ENCODE data around the gene SPOUT1. TPM values are rescaled to one million over a fixed set of nuclear protein-coding genes. Genes with fewer than 3 reads are reported as not detected.
A peak's percentile ranks its signal among the peaks of the same experiment; 100 is the strongest.

SPOUT1 gene
- total and polyA plus RNA-seq, 10 of the 15 experiments (the other 5 are each of a cell fraction or from before 2014, with no cell fraction given): 5.7 to 95.0 (median 40.6) TPM

- peak; percentile 86; the same call in 1 of the 2 replicates for TF ChIP-seq POLR2AphosphoS2 (IDR thresholded peaks at IDR 0.05; ENCODE audit: low read depth, low read length)
- no peak for TF ChIP-seq HDAC2 (IDR thresholded peaks at IDR 0.05)
- peak; percentile 39; the same call in 1 of the 2 replicates for TF ChIP-seq PML (IDR thresholded peaks at IDR 0.05; ENCODE audit: low read length)
- TF ChIP-seq ESRRA (IDR thresholded peaks at IDR 0.05; ENCODE audit: low read length): no peak
- TF ChIP-seq NFYB (IDR thresholded peaks at IDR 0.05; ENCODE audit: insufficient read depth, low read depth, low read length): peak; percentile 78
- TF ChIP-seq IRF5 (IDR thresholded peaks at IDR 0.05; ENCODE audit: borderline replicate concordance): no peak
- TF ChIP-seq MTA2 (IDR thresholded peaks at IDR 0.05; ENCODE audit: low read depth): no peak
- TF ChIP-seq IRF4 (IDR thresholded peaks at IDR 0.05; ENCODE audit: low read depth, low read length): no peak
- peak; percentile 81 for TF ChIP-seq POLR2AphosphoS5 (IDR thresholded peaks at IDR 0.05; ENCODE audit: low read length)
- no peak for TF ChIP-seq TBL1XR1 (IDR thresholded peaks at IDR 0.05; ENCODE audit: low read depth, low read length)
- peak; percentile 20; the same call in 1 of the 2 replicates for TF ChIP-seq MXI1 (IDR thresholded peaks at IDR 0.05; ENCODE audit: low read depth, low read length)
- TF ChIP-seq CREB1 (IDR thresholded peaks at IDR 0.05; ENCODE audit: low read depth): peak; percentile 85
- TF ChIP-seq E4F1 (IDR thresholded peaks at IDR 0.05; ENCODE audit: borderline replicate concordance, partially characterized antibody): no peak
- peak; percentile 86 for TF ChIP-seq NBN (IDR thresholded peaks at IDR 0.05)
- TF ChIP-seq BCLAF1 (IDR thresholded peaks at IDR 0.05): no peak
- TF ChIP-seq ASH2L (IDR thresholded peaks at IDR 0.05; ENCODE audit: borderline replicate concordance, low read depth): no peak
- peak; percentile 39; the same call in 1 of the 2 replicates for TF ChIP-seq RAD21 (IDR thresholded peaks at IDR 0.05; ENCODE audit: insufficient read depth, low read depth, low read length)
- TF ChIP-seq RUNX3 (IDR thresholded peaks at IDR 0.05; ENCODE audit: low read length): 0 out of 2 replicates have a peak, but pooled peaks have one; percentile 25
- TF ChIP-seq FOS (IDR thresholded peaks at IDR 0.05; ENCODE audit: borderline replicate concordance, extremely low read depth, insufficient read length): no peak
- TF ChIP-seq NR2F1 (conservative IDR thresholded peaks at IDR 0.05): peak; percentile 56
- 0 out of 2 replicates have a peak, but pooled peaks have one; percentile 49 for TF ChIP-seq DPF2 (IDR thresholded peaks at IDR 0.05)
Observed at GRCh38 chr9:128818099-128818838, 11.3 kb downstream of the SPOUT1 start, which contains the start of gene ENDOG (continued).

Data from GM12878 (cell line).